ENCODE results near the gene USP6NL. TPM values are rescaled to one million over a fixed set of nuclear protein-coding genes. Genes with fewer than 3 reads are reported as not detected.

The USP6NL gene
- total and polyA plus RNA-seq, 2 of the 8 experiments (the other 6 are each of a cell fraction or from before 2014, with no cell fraction given): 10.9 to 28.8 TPM

GRCh38 chr10:11593612-11594011 is 17.8 kb downstream of the USP6NL start:
- Histone ChIP-seq H3K14ac (ENCODE audit: insufficient read length) (no peak overlapping the region), H3K56ac (replicated peaks; ENCODE audit: insufficient read length, low read depth, low read length) (no peak overlapping the region), H3K9me3 (ENCODE audit: insufficient read depth in 2 of 2, low read depth in 1 of 2, low read length in 1 of 2) (no peaks in the 10 kb centered on the region), H3K4me1 (replicated peaks in 1 of 4; ENCODE audit: control insufficient read depth in 3 of 4, insufficient read depth in 4 of 4, low read length in 3 of 4) (peaks cover 0 to 5% (median 1%) of the 10 kb centered on the region in 4 experiments; a peak in 4 of 7 replicates), H2AFZ (ENCODE audit: low read length) (no peak overlapping the region), H3K27ac (ENCODE audit: low read depth, low read length) (no peak overlapping the region), H3K9ac (replicated peaks in 1 of 4; ENCODE audit: extremely low read depth in 1 of 4, low read depth in 3 of 4, low read length in 3 of 4) (no peak overlapping the region), H2BK20ac (ENCODE audit: low read length) (no peak overlapping the region), H3K79me2 (ENCODE audit: control insufficient read depth in 1 of 2, insufficient read depth in 2 of 2, low read length in 2 of 2) (peaks cover 0 to 95% of the 10 kb centered on the region in 2 experiments; a peak in 3 of 4 replicates), H4K8ac (ENCODE audit: extremely low read depth, insufficient read depth, low read length) (no peak overlapping the region), H4K5ac (ENCODE audit: insufficient read length, low read depth, low read length) (no peak overlapping the region), H3K4me2 (ENCODE audit: insufficient read depth in 1 of 2, low read depth in 2 of 2, low read length in 2 of 2) (no peak overlapping the region), H3K18ac (ENCODE audit: extremely low read depth, low read length) (no peak overlapping the region), H2BK120ac (replicated peaks; ENCODE audit: low read depth, low read length) (no peak overlapping the region), H4K91ac (replicated peaks; ENCODE audit: insufficient read length, low read length) (no peak overlapping the region), H2BK15ac (ENCODE audit: low read length) (no peak overlapping the region), H2BK12ac (ENCODE audit: low read depth, low read length) (no peak overlapping the region), H3K79me1 (ENCODE audit: low read depth, low read length) (peaks cover 4% of the 10 kb centered on the region; the same call in 1 of the 2 replicates), H3K23me2 (ENCODE audit: low read depth, low read length) (no peaks in the 10 kb centered on the region), H3K4me3 (ENCODE audit: extremely low read depth in 1 of 4, insufficient read depth in 2 of 4, low read depth in 3 of 4, low read length in 4 of 4) (no peak overlapping the region), H3K27me3 (replicated peaks in 1 of 4; ENCODE audit: control insufficient read depth in 3 of 4, extremely low read depth in 1 of 4, insufficient read depth in 3 of 4, low read length in 3 of 4) (no peaks in the 10 kb centered on the region), H3K4ac (replicated peaks; ENCODE audit: insufficient read length, low read depth, low read length) (no peak overlapping the region), H3K23ac (ENCODE audit: insufficient read length) (no peak overlapping the region), H3K36me3 (ENCODE audit: control insufficient read depth in 2 of 4, insufficient read depth in 4 of 4, low read length in 3 of 4) (peaks cover 0 to 5% (median 0%) of the 10 kb centered on the region in 4 experiments; a peak in 1 of 8 replicates), H2AK5ac (ENCODE audit: low read depth, low read length) (no peak overlapping the region), H2BK5ac (ENCODE audit: low read depth, low read length) (no peak overlapping the region), H4K20me1 (replicated peaks in 1 of 2; ENCODE audit: control insufficient read depth in 1 of 2, insufficient read depth in 2 of 2, low read length in 2 of 2) (peaks cover 0 to 5% of the 10 kb centered on the region in 2 experiments)
- POLR2A ChIA-PET (ENCODE audit: partially characterized antibody): no interaction called here
- no peak for FAIRE-seq
- 86% methylated on average over 7 of the region's 7 CpGs; no CpG with 5 or more reads in 1 of the 2 experiments for WGBS, 2 experiments (ENCODE audit: extremely low coverage in 1 of 2, insufficient coverage in 1 of 2, insufficient read length in 1 of 2, insufficient replicate concordance in 2 of 2, low coverage in 1 of 2, low lambda C conversion rate in 2 of 2, missing lambda C conversion rate in 1 of 2)
- CTCF ChIA-PET (ENCODE audit: partially characterized antibody): interaction anchor here (1.6 kb wide), 2 partner anchors 9 to 15 kb away, joined by 5 read pairs; no protein-coding TSS in a partner anchor
- DNase-seq (ENCODE audit: low read depth in 1 of 2, low spot score in 2 of 2): no peak
- TF ChIP-seq CBX8 (IDR thresholded peaks at IDR 0.05; ENCODE audit: borderline replicate concordance, low read depth, low read length) (no peak), SIN3A (conservative IDR thresholded peaks at IDR 0.05 in 1 of 2, IDR thresholded peaks at IDR 0.05 in 1 of 2; ENCODE audit: low read depth in 1 of 2, low read length in 2 of 2) (no peak), PHF8 (conservative IDR thresholded peaks at IDR 0.05; ENCODE audit: low read depth, low read length) (no peak), POLR2AphosphoS5 (IDR thresholded peaks at IDR 0.05; ENCODE audit: low read depth, low read length) (no peak), EGR1 (IDR thresholded peaks at IDR 0.05; ENCODE audit: borderline replicate concordance, low read depth, low read length) (no peak), ATF2 (IDR thresholded peaks at IDR 0.05; ENCODE audit: low read length) (no peak), CTBP2 (IDR thresholded peaks at IDR 0.05; ENCODE audit: borderline replicate concordance, insufficient read depth, insufficient read length, low read length) (no peak), CBX5 (IDR thresholded peaks at IDR 0.05; ENCODE audit: low read depth, low read length) (no peak), JUND (IDR thresholded peaks at IDR 0.05; ENCODE audit: low read length) (no peak), SP2 (IDR thresholded peaks at IDR 0.05; ENCODE audit: low read length) (no peak), EZH2 (IDR thresholded peaks at IDR 0.05; ENCODE audit: low read depth, low read length, severe bottlenecking) (no peak), RXRA (IDR thresholded peaks at IDR 0.05; ENCODE audit: insufficient read depth, low read depth, low read length) (no peak)
